NCI-H2029 (cell line): ENCODE data around the gene ACAP3.

Experiments
- DNase-seq: peaks from one replicate; lab custom pipeline; 2025; lab: John Stamatoyannopoulos, UW

ACAP3 gene

GRCh38 chr1:1314237-1314586, 6.5 kb upstream of the ACAP3 start:
- no peak for DNase-seq

DNA sequence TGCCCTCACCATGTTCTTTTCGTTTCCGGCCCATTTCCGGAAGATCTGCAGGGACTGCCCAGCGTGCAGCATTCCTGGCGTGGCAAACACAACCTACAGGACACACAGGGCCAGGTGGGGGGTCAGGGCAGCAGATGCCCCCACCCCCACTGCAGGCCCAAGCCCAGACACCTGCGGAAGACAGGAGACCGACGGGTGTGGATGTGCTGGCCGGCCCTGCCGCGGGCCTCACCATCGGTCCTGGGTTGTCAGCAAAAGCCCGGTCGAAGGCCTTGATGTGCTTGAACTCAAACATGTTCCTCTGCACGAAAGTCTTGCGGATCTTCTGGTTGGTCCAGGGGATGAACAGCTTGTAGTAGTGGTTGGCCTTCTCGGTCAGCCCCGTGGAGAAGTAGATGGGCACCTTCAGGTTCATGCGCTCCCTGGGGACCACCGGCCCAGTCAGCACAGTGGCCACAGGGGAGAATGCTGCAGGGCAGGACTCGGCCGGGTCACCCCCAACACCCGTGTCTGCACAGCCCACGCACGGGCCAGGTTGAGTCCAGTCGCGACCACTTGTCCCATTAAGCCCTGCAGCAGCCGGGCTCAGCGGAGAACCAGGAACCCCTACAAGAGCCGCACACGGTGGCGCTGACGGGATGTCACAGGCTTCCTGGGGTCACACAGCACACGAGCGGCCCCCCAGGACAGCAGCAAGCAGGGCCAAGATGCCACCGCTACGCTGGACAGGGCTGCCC, 5.9 kb upstream of the ACAP3 start:
- DNase-seq: no peak

GRCh38 chr1:1312450-1313314, 5.0 kb upstream of the ACAP3 start:
- DNase-seq: no peak

DNA sequence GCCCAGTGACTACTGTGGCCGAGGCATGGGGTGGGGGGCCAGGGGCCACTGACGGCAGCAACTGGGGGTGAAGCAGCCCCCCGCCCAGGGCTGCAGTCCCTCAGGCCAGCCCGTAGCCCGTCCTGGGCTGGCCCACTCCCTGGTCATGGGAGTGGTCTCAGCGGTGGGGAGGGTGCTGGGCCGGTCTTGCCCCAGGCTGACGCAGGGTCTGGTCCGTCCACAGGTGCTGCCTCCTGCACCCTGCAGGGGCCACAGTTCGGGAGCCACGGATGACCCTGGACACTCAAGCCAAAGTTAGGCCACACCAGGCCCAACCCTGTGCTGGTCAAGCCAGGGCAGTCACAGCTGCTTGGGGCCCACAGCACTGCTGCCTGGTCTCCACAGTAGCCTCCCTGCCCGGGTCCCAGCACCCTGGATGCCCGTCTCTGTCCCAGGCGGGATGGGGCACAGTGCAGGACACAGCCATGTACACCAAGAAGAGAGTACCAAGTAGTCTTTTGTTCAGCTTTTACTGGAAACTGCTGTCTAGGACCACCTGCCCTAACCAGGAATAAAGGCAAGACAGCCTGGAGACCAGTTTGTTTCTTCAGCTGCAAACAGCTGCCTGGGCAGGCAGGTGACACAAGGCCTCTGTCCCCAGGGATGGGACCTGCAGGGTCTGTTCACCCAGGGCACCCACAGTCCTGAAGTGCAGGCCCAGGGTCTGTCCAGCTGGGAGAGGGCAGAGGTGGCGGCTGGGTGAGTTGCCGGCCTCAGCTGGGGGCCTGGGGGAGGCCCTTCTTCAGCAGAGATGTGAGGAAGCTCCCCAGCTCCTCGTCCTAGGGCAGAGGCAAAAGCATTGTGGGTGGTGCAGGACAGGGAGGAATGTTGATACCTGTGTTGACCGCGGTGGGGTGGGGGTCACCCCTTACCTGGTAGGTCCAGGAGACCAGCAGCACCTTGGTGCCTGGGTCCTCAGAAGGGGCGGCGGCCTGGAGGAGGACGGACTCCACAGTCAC, 3.7 kb upstream of the ACAP3 start:
- no peak for DNase-seq

GRCh38 chr1:1310476-1311053, 2.8 kb upstream of the ACAP3 start:
- no peak for DNase-seq

GRCh38 chr1:1310109-1310385, 2.3 kb upstream of the ACAP3 start:
- DNase-seq: no peak

GRCh38 chr1:1309251-1310108, 1.8 kb upstream of the ACAP3 start:
- no peak for DNase-seq

DNA sequence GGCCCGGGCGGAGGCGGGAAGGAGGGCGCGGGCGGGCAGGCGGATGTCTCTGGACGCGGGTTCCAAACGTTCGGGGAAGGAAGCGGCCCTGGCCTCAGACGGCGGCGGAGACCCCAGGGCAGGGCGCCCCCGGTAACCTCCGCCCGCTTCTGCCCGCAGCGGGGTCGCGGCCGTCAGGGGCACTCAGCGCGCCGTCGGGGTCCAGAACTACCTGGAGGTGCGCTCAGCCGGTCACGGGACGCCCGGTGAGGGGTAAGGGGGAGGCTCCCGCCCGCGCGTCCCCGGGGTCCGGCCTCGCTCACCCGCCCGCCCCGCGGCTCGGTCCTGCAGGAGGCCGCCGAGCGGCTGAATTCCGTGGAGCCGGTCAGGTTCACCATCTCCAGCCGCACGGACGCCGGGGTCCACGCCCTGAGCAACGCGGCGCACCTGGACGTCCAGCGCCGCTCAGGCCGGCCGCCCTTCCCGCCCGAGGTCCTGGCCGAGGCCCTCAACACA, 1.1 kb upstream of the ACAP3 start:
- DNase-seq: no peak

DNA sequence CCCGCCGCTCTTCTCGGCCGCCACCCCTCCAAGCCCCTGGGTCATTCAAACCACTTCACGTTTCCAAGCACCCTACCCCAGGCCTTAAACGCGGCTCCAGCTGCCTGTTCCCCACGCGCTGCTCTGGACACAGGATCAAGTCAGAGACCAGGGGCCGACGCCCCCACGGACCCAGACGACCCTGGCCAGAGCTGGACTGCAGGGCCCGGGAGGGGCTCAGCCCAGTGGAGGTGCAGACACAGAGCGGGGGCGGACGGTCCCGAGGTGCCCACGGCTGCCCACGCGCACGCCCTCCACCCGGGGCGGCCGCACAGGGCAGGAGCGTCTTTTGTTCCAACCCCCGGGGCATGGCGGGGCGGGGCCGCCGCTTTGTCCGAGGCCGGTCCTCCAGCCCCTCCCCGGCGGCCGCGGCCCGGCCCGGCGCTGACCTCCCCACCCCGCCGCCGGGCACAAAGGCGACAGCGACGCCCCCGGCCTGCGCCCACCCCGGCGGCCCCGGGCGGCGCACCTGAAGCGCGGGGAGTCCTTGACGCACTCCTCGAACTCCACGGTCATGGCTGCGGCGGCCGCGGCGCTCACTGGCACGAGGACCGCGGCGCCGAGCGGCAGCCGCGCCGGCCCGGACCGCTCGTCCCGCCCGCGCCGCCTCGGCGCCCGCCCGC, 338 bp downstream of the ACAP3 start:
- DNase-seq: no peak

- no peak for DNase-seq
Observed at GRCh38 chr1:1306661-1307260, 969 bp downstream of the ACAP3 start.

GRCh38 chr1:1306070-1306660, 1.6 kb downstream of the ACAP3 start:
- no peak for DNase-seq

DNA sequence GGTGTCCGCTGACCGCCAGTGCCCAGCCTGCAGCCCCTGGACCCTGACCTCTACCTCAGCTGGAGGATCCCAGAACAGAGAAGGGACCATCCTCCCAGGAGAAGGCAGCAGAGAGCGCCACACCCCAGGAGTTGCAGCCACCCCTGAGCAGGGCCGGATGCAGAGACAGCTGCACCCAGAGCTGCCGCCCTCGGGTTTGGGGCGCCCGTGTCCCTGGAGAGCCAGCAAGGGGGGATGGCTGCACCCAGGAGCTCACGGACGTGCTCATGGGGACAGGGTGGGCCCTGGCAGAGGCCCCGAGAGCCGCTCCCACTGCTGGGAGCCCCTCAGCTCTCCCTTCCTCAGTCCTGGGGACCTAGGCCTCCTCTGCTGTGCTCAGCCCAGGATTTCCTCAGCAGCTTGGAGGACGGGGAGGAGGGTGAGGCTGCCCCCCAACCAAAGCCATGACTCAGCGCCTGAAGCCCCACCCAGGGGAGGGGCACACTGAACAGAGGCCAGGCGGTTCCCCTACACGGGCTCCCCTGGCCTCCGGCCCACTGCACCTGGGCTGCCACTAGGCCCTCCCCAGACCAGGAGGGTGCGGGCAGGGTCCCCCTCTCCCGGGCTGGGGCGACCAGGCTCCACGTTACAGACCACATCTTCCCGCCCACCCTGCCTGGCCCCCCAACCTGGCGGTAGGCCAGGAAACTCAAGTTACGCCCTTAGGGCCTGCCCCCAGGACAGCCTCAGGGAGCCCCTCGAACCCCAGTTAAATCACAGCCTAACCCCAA, 2.2 kb downstream of the ACAP3 start:
- DNase-seq: no peak

GRCh38 chr1:1304331-1305299, 3.1 kb downstream of the ACAP3 start:
- DNase-seq: peak; percentile 67

- DNase-seq: no peak
Observed at GRCh38 chr1:1303736-1304135, 4.0 kb downstream of the ACAP3 start.

GRCh38 chr1:1302951-1303509, 4.7 kb downstream of the ACAP3 start:
- no peak for DNase-seq

GRCh38 chr1:1302006-1302430, 5.7 kb downstream of the ACAP3 start:
- DNase-seq: no peak

GRCh38 chr1:1300352-1300739, 7.4 kb downstream of the ACAP3 start:
- no peak for DNase-seq
